Measurements from ENCODE around the gene ACVR1C.

ACVR1C gene

DNA sequence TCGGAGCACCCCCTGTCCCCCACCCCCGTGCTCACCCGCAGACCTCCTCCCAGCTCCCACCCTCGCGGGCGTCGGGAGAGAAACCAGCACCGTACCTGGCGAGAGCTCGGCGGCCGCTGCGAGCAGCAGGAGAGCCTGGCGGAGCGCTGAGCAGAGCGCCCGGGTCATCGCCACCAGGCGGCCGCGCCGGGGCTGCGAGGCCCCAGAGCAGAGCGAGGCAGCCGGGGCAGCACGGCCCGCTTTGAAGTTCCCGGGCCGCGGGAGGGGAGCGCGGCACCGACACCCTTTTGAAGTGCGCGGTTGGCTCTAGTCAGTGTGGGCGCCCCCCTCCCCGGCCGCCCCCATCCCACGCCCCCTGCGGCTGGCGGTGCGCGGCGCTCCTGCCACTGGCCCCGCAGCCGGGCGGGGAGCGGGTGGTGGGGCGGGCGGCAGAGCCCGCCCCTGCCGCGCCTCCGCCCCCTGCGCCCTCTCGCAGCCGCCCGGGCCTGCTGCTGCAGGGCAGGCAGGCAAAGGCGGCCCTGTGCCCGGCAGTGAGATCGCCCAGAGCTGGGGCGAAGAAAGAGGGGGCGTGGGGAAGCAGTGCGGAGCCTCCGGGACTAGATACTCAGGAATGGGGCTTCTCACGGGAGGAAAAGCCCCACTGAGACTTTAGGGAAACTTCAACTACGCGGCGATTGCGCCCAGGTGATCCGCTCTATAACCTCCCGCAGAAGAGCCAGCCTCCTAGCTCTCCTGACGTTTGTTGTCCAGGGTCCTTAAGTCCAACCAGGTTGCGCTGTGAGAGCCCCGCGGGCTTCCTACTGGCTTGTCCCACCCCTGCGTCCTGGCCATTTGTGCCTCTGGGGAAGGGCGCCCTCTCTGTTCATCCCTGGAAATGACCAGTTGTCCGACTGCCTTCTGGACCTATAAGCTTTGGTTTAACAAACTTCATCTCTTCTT lies at the start of gene ACVR1C:
TSS of gene ACVR1C (minus strand) at position 388 of the 939 bp plus-strand sequence. CDS start at position 168, 220 bp downstream.
- Histone ChIP-seq H3K9me3 (ENCODE audit: insufficient read depth, low read depth, low read length) (no peaks in the 10 kb centered on the region), H3K27me3 (ENCODE audit: insufficient read depth, low read length, poor library complexity, severe bottlenecking) (no peaks in the 10 kb centered on the region), H3K36me3 (ENCODE audit: insufficient read depth, low read length) (no peaks in the 10 kb centered on the region), H3K79me2 (ENCODE audit: insufficient read depth, low read length) (no peaks in the 10 kb centered on the region), H3K4me1 (ENCODE audit: insufficient read depth, low read length, poor library complexity, severe bottlenecking) (no peaks in the 10 kb centered on the region), H3K9me2 (replicated peaks; ENCODE audit: low read depth, low read length) (no peaks in the 10 kb centered on the region), H3K4me2 (ENCODE audit: low read depth, low read length, poor library complexity, severe bottlenecking) (peak within 1 kb of the TSS; percentile 42), H2AFZ (ENCODE audit: low read length) (no peak within 1 kb of the TSS), H3K4me3 (ENCODE audit: low read length, poor library complexity, severe bottlenecking) (peak within 1 kb of the TSS; percentile 38), H4K20me1 (ENCODE audit: insufficient read depth, low read length, poor library complexity, severe bottlenecking) (no peaks in the 10 kb centered on the region), H3K9ac (ENCODE audit: low read depth, low read length, poor library complexity, severe bottlenecking) (no peak within 1 kb of the TSS), H3F3A (ENCODE audit: low read depth) (no peaks in the 10 kb centered on the region)
- TF ChIP-seq EZH2phosphoT487 (IDR thresholded peaks at IDR 0.05; ENCODE audit: borderline replicate concordance), result no peak
- TF ChIP-seq, protein P1, sequence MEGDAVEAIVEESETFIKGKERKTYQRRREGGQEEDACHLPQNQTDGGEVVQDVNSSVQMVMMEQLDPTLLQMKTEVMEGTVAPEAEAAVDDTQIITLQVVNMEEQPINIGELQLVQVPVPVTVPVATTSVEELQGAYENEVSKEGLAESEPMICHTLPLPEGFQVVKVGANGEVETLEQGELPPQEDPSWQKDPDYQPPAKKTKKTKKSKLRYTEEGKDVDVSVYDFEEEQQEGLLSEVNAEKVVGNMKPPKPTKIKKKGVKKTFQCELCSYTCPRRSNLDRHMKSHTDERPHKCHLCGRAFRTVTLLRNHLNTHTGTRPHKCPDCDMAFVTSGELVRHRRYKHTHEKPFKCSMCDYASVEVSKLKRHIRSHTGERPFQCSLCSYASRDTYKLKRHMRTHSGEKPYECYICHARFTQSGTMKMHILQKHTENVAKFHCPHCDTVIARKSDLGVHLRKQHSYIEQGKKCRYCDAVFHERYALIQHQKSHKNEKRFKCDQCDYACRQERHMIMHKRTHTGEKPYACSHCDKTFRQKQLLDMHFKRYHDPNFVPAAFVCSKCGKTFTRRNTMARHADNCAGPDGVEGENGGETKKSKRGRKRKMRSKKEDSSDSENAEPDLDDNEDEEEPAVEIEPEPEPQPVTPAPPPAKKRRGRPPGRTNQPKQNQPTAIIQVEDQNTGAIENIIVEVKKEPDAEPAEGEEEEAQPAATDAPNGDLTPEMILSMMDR (conservative IDR thresholded peaks at IDR 0.05; ENCODE audit: low read length), result peak; percentile 46

DNA sequence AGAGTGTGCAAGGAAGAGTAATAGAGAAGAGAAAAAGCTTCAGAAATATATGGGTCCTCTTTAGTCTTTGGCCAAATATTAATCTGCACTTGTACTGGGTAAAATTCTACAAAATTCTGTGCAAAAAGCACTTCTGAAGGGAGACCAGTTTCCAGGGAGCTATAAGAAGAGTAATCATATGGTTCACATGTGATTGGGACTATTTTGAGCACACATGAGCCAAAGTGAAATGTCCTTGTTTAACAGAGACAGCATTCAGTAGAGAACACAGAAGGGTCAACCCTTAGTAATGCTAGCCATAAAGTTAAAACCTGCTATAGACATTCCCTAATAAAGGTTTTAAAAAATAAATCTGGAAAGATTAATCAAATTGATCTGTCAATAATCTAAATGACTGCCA lies 49.3 kb upstream of the ACVR1C start:
- Histone ChIP-seq H2AFZ (ENCODE audit: low read length) (no peak overlapping the region), H3K79me2 (ENCODE audit: insufficient read depth, low read length) (no peaks in the 10 kb centered on the region), H3K9ac (ENCODE audit: low read depth, low read length, poor library complexity, severe bottlenecking) (no peak overlapping the region), H3K27me3 (ENCODE audit: insufficient read depth, low read length, poor library complexity, severe bottlenecking) (no peaks in the 10 kb centered on the region), H3F3A (ENCODE audit: low read depth) (no peaks in the 10 kb centered on the region), H3K9me2 (replicated peaks; ENCODE audit: low read depth, low read length) (no peaks in the 10 kb centered on the region), H3K4me3 (ENCODE audit: low read length, poor library complexity, severe bottlenecking) (no peak overlapping the region), H3K4me1 (ENCODE audit: insufficient read depth, low read length, poor library complexity, severe bottlenecking) (no peaks in the 10 kb centered on the region), H3K4me2 (ENCODE audit: low read depth, low read length, poor library complexity, severe bottlenecking) (no peak overlapping the region), H3K36me3 (ENCODE audit: insufficient read depth, low read length) (no peaks in the 10 kb centered on the region), H3K9me3 (ENCODE audit: insufficient read depth, low read depth, low read length) (no peaks in the 10 kb centered on the region), H4K20me1 (ENCODE audit: insufficient read depth, low read length, poor library complexity, severe bottlenecking) (no peaks in the 10 kb centered on the region)
- TF ChIP-seq EZH2phosphoT487 (IDR thresholded peaks at IDR 0.05; ENCODE audit: borderline replicate concordance), result no peak
- TF ChIP-seq, protein P1 (conservative IDR thresholded peaks at IDR 0.05; ENCODE audit: low read length), result no peak

DNA sequence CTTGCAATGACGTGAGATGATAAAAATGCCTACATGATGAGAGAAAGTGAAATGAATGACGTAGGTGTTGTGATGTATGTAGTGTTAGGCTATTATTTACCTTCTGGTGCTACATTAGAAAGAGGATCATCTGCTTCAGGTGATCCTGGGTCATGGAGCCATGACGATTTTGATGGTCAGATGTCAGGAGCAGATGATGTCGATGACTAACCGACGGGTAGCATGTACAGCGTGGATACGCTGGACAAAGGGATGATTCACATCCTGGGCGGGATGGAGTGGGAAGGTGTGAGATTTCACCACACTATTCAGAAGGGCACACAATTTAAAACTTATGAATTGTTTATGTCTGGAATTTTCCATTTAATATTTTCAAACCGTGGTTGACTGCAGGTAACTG lies 43.5 kb upstream of the ACVR1C start:
- Histone ChIP-seq H3K4me1 (ENCODE audit: insufficient read depth, low read length, poor library complexity, severe bottlenecking) (no peaks in the 10 kb centered on the region), H4K20me1 (ENCODE audit: insufficient read depth, low read length, poor library complexity, severe bottlenecking) (no peaks in the 10 kb centered on the region), H3K9ac (ENCODE audit: low read depth, low read length, poor library complexity, severe bottlenecking) (no peak overlapping the region), H3K36me3 (ENCODE audit: insufficient read depth, low read length) (no peaks in the 10 kb centered on the region), H3K27me3 (ENCODE audit: insufficient read depth, low read length, poor library complexity, severe bottlenecking) (no peaks in the 10 kb centered on the region), H3K4me3 (ENCODE audit: low read length, poor library complexity, severe bottlenecking) (no peak overlapping the region), H3K9me3 (ENCODE audit: insufficient read depth, low read depth, low read length) (no peaks in the 10 kb centered on the region), H3K4me2 (ENCODE audit: low read depth, low read length, poor library complexity, severe bottlenecking) (no peak overlapping the region), H3K9me2 (replicated peaks; ENCODE audit: low read depth, low read length) (no peaks in the 10 kb centered on the region), H3K79me2 (ENCODE audit: insufficient read depth, low read length) (no peaks in the 10 kb centered on the region), H3F3A (ENCODE audit: low read depth) (no peaks in the 10 kb centered on the region), H2AFZ (ENCODE audit: low read length) (no peak overlapping the region)
- TF ChIP-seq, protein P1 (conservative IDR thresholded peaks at IDR 0.05; ENCODE audit: low read length), result no peak
- no peak for TF ChIP-seq EZH2phosphoT487 (IDR thresholded peaks at IDR 0.05; ENCODE audit: borderline replicate concordance)

Data from Loucy (cell line).